ENCODE results near the gene MRPL36. TPM values are rescaled to one million over a fixed set of nuclear protein-coding genes. Genes with fewer than 3 reads are reported as not detected.

Gene MRPL36
- total and polyA plus RNA-seq, 5 donors from 2014 or later: 15.8 to 127 (median 109) TPM

- DNase-seq: no peak
- H3K27ac Mint-ChIP-seq: peak overlapping the region in 1 of 3 donors; percentile 7
Observed at GRCh38 chr5:1784197-1785050, 15.2 kb downstream of the MRPL36 start.

DNA sequence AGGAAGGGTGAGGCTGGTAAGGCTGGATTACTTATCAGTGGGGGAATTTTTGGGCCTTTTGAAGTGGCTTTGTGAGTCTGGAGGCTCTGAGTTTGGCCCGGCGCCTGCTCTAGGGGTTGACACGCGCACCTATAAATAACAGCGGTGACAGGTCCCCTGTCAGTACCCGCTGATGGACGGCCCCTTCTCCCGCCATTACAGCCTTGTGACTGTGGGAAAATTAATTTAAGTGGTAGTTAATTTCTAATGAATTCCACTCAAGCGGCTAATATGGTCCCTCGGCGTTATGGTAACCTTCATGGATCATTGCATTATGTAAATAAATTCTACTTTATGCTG lies 16.5 kb downstream of the MRPL36 start:
- Histone ChIP-seq H3K9me3 (ENCODE audit: control insufficient read depth in 2 of 2, low read length in 2 of 2) (no peaks in the 10 kb centered on the region), H3K36me3 (ENCODE audit: control insufficient read depth, insufficient read depth, low read length) (no peaks in the 10 kb centered on the region), H3K4me3 (ENCODE audit: low read depth, low read length) (no peak overlapping the region), H3K27ac (ENCODE audit: insufficient read depth, low read length, poor library complexity, severe bottlenecking) (no peak overlapping the region), H3K27me3 (ENCODE audit: control insufficient read depth, insufficient read depth, low read length) (no peaks in the 10 kb centered on the region), H3K4me1 (ENCODE audit: control insufficient read depth, insufficient read depth, low read length, poor library complexity, severe bottlenecking) (no peaks in the 10 kb centered on the region)
- no peak overlapping the region for H3K4me3 Mint-ChIP-seq
- H3K9me3 Mint-ChIP-seq: peaks cover 0 to 1% (median 0%) of the 10 kb centered on the region in 7 donors
- no peak for DNase-seq
- peaks cover 19% of the 10 kb centered on the region for H3K27me3 Mint-ChIP-seq
- H3K27ac Mint-ChIP-seq: no peak overlapping the region
- no peaks in the 10 kb centered on the region for H3K36me3 Mint-ChIP-seq
- peaks cover 0 to 4% (median under 1%) of the 10 kb centered on the region in 4 donors for H3K4me1 Mint-ChIP-seq
- no peak for ATAC-seq (ENCODE audit: low read depth in 2 of 2)

More at GRCh38 chr5:1784197-1785050, 15.2 kb downstream of the MRPL36 start:
- ATAC-seq (ENCODE audit: low read depth in 2 of 2): no peak
- no peaks in the 10 kb centered on the region for H3K9me3 ChIP-seq (ENCODE audit: control insufficient read depth in 2 of 2, low read length in 2 of 2)
- peaks cover 4% of the 10 kb centered on the region for H3K4me1 ChIP-seq (ENCODE audit: control insufficient read depth, insufficient read depth, low read length, poor library complexity, severe bottlenecking)
- no peaks in the 10 kb centered on the region for H3K36me3 ChIP-seq (ENCODE audit: control insufficient read depth, insufficient read depth, low read length)
- Mint-ChIP-seq H3K9me3 (peaks cover 0 to 1% (median 0%) of the 10 kb centered on the region in 7 donors), H3K27me3 (peaks cover 19% of the 10 kb centered on the region), H3K4me3 (no peak overlapping the region), H3K4me1 (peaks cover 0 to 9% (median 6%) of the 10 kb centered on the region in 4 donors), H3K36me3 (no peaks in the 10 kb centered on the region)
- H3K4me3 ChIP-seq (ENCODE audit: low read depth, low read length): no peak overlapping the region
- no peaks in the 10 kb centered on the region for H3K27me3 ChIP-seq (ENCODE audit: control insufficient read depth, insufficient read depth, low read length)
- no peak overlapping the region for H3K27ac ChIP-seq (ENCODE audit: insufficient read depth, low read length, poor library complexity, severe bottlenecking)

GRCh38 chr5:1782385-1783215 lies 17.0 kb downstream of the MRPL36 start:
- no peaks in the 10 kb centered on the region for H3K36me3 Mint-ChIP-seq
- peak overlapping the region in 1 of 3 donors; percentile 67 for H3K27ac Mint-ChIP-seq
- Histone ChIP-seq H3K27me3 (ENCODE audit: control insufficient read depth, insufficient read depth, low read length) (no peaks in the 10 kb centered on the region), H3K9me3 (ENCODE audit: control insufficient read depth in 2 of 2, low read length in 2 of 2) (no peaks in the 10 kb centered on the region), H3K27ac (ENCODE audit: insufficient read depth, low read length, poor library complexity, severe bottlenecking) (no peak overlapping the region), H3K4me3 (ENCODE audit: low read depth, low read length) (no peak overlapping the region), H3K36me3 (ENCODE audit: control insufficient read depth, insufficient read depth, low read length) (no peaks in the 10 kb centered on the region), H3K4me1 (ENCODE audit: control insufficient read depth, insufficient read depth, low read length, poor library complexity, severe bottlenecking) (no peaks in the 10 kb centered on the region)
- ATAC-seq (ENCODE audit: low read depth in 2 of 2) (no peak), DNase-seq (no peak)
- H3K4me3 Mint-ChIP-seq: no peak overlapping the region
- peaks cover 19% of the 10 kb centered on the region for H3K27me3 Mint-ChIP-seq
- H3K4me1 Mint-ChIP-seq: peaks cover 0 to 4% (median under 1%) of the 10 kb centered on the region in 4 donors
- H3K9me3 Mint-ChIP-seq: peaks cover 0 to 1% (median 0%) of the 10 kb centered on the region in 7 donors

DNA sequence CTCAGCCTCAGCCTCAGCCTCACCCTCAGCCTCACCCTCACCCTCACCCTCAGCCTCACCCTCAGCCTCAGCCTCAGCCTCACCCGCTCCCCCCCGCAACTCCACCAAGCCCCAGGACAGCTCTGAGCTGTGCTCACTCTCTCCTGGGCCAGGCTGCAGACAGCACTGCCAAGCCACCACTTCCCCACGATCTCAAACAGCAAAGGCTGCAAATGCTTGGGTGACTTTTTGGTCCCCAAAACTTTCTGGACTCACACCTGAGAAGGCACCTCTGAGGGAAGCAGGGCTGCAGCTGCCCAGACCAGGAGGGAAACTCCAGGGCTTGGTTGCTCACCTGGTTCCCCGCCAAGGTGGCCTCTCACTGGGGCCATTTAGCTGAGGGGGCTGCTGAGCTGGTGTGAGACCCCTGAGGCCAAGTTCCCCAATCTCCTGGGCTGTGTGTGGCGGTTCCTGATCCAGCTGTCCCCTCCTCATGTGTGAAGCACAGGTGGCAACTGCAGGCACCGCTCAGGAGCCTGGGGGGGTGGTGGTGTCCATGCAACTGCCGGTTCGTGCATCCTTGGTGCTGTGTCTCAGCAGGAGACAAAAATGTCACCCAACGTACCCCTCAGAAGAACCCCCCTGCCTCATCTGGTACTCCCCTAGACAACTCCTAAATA lies 17.8 kb downstream of the MRPL36 start:
- Mint-ChIP-seq H3K4me3 (no peak overlapping the region), H3K27ac (peak overlapping the region in 1 of 3 donors; percentile 67), H3K27me3 (peaks cover 19% of the 10 kb centered on the region), H3K4me1 (peaks cover 0 to 4% (median under 1%) of the 10 kb centered on the region in 4 donors), H3K9me3 (peaks cover 0 to 1% (median 0%) of the 10 kb centered on the region in 7 donors), H3K36me3 (no peaks in the 10 kb centered on the region)
- Histone ChIP-seq H3K27me3 (ENCODE audit: control insufficient read depth, insufficient read depth, low read length) (no peaks in the 10 kb centered on the region), H3K9me3 (ENCODE audit: control insufficient read depth in 2 of 2, low read length in 2 of 2) (no peaks in the 10 kb centered on the region), H3K4me3 (ENCODE audit: low read depth, low read length) (no peak overlapping the region), H3K27ac (ENCODE audit: insufficient read depth, low read length, poor library complexity, severe bottlenecking) (no peak overlapping the region), H3K4me1 (ENCODE audit: control insufficient read depth, insufficient read depth, low read length, poor library complexity, severe bottlenecking) (no peaks in the 10 kb centered on the region), H3K36me3 (ENCODE audit: control insufficient read depth, insufficient read depth, low read length) (no peaks in the 10 kb centered on the region)
- no peak for ATAC-seq (ENCODE audit: low read depth in 2 of 2)
- no peak for DNase-seq

- no peak overlapping the region for H3K4me3 ChIP-seq (ENCODE audit: low read depth, low read length)
- H3K36me3 ChIP-seq (ENCODE audit: control insufficient read depth, insufficient read depth, low read length): no peaks in the 10 kb centered on the region
- DNase-seq (no peak), ATAC-seq (ENCODE audit: low read depth in 2 of 2) (no peak)
- Mint-ChIP-seq H3K36me3 (no peaks in the 10 kb centered on the region), H3K4me3 (no peak overlapping the region), H3K27ac (no peak overlapping the region), H3K9me3 (peaks cover 0 to 1% (median 0%) of the 10 kb centered on the region in 7 donors), H3K4me1 (peaks cover 0 to 4% (median under 1%) of the 10 kb centered on the region in 4 donors), H3K27me3 (peaks cover 19% of the 10 kb centered on the region)
- no peaks in the 10 kb centered on the region for H3K9me3 ChIP-seq (ENCODE audit: control insufficient read depth in 2 of 2, low read length in 2 of 2)
- H3K4me1 ChIP-seq (ENCODE audit: control insufficient read depth, insufficient read depth, low read length, poor library complexity, severe bottlenecking): no peaks in the 10 kb centered on the region
- H3K27ac ChIP-seq (ENCODE audit: insufficient read depth, low read length, poor library complexity, severe bottlenecking): no peak overlapping the region
- no peaks in the 10 kb centered on the region for H3K27me3 ChIP-seq (ENCODE audit: control insufficient read depth, insufficient read depth, low read length)
Observed at GRCh38 chr5:1781107-1781506, 18.5 kb downstream of the MRPL36 start.

DNA sequence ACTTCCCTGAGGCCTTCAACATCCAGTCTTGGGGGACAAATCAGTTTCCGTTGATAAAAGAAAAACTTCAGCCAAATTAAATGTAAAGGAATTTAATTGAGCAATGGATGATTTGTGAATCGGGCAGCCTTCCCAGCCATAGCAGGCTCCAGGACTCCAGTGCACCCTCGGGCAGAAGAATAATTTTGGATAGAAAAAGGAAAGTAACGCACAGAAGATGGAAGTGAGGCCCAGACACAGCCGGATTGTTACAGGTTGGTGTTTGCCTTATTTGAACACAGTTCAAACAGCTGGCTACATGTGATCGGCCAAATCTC lies 19.1 kb downstream of the MRPL36 start:
- Mint-ChIP-seq H3K36me3 (no peaks in the 10 kb centered on the region), H3K4me3 (no peak overlapping the region), H3K27ac (no peak overlapping the region), H3K27me3 (peaks cover 19% of the 10 kb centered on the region), H3K4me1 (peaks cover 0 to 4% (median under 1%) of the 10 kb centered on the region in 4 donors), H3K9me3 (peaks cover 0 to 1% (median 0%) of the 10 kb centered on the region in 7 donors)
- no peak overlapping the region for H3K4me3 ChIP-seq (ENCODE audit: low read depth, low read length)
- H3K9me3 ChIP-seq (ENCODE audit: control insufficient read depth in 2 of 2, low read length in 2 of 2): no peaks in the 10 kb centered on the region
- DNase-seq: no peak
- no peak for ATAC-seq (ENCODE audit: low read depth in 2 of 2)
- no peaks in the 10 kb centered on the region for H3K4me1 ChIP-seq (ENCODE audit: control insufficient read depth, insufficient read depth, low read length, poor library complexity, severe bottlenecking)
- no peaks in the 10 kb centered on the region for H3K27me3 ChIP-seq (ENCODE audit: control insufficient read depth, insufficient read depth, low read length)
- H3K36me3 ChIP-seq (ENCODE audit: control insufficient read depth, insufficient read depth, low read length): no peaks in the 10 kb centered on the region
- H3K27ac ChIP-seq (ENCODE audit: insufficient read depth, low read length, poor library complexity, severe bottlenecking): no peak overlapping the region

DNA sequence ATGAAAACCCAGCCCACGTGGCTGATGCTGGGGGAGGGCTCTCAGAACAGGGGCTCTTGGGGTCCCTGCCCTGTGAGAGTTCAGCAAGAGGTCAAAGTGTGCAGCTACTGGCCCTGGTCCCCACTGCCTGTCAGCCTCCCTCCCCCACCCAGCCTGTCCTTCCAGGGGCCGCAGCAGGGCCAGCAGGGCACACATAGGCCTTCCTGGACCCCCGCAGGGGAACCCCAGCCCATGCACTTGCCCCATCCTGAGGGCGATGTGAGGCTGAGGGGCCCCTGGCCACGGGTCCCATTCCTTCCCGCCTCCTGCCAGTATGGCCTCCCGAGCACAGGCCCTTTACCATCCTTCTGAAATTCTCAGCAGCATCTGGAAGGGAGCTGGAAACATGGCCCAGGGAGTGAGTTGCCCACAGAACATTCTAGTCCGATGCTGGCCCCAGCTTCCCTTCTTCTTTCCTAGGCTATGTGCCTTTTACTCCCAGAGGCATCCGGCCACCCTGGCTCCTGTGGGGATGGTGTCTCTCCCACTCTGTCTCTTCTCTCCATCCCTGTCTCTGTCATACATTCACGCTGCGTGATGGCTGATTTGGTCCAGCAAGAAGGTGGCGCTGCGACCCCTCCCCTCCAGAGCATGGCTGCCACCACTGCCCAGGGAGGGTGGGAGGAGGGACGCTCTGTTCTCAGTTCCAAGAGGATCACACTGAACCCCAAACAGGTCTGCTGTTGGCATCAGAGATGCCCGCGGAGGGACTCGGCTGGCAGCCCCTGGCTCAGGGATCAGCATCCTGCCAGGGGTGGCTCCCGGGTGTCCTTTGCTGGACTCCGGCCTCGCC lies 19.6 kb downstream of the MRPL36 start:
- no peak for ATAC-seq (ENCODE audit: low read depth in 2 of 2)
- Mint-ChIP-seq H3K27ac (no peak overlapping the region), H3K4me1 (peaks cover 0 to 4% (median under 1%) of the 10 kb centered on the region in 4 donors)

More for the DNA sequence above, 19.6 kb downstream of the MRPL36 start:
- Mint-ChIP-seq H3K27me3 (peaks cover 19% of the 10 kb centered on the region), H3K36me3 (no peaks in the 10 kb centered on the region), H3K9me3 (peaks cover 0 to 1% (median 0%) of the 10 kb centered on the region in 7 donors), H3K4me3 (no peak overlapping the region)
- H3K9me3 ChIP-seq (ENCODE audit: control insufficient read depth in 2 of 2, low read length in 2 of 2): no peaks in the 10 kb centered on the region
- no peak overlapping the region for H3K4me3 ChIP-seq (ENCODE audit: low read depth, low read length)
- no peak for DNase-seq
- H3K27ac ChIP-seq (ENCODE audit: insufficient read depth, low read length, poor library complexity, severe bottlenecking): no peak overlapping the region
- H3K36me3 ChIP-seq (ENCODE audit: control insufficient read depth, insufficient read depth, low read length): no peaks in the 10 kb centered on the region
- no peaks in the 10 kb centered on the region for H3K4me1 ChIP-seq (ENCODE audit: control insufficient read depth, insufficient read depth, low read length, poor library complexity, severe bottlenecking)
- no peaks in the 10 kb centered on the region for H3K27me3 ChIP-seq (ENCODE audit: control insufficient read depth, insufficient read depth, low read length)
